B cell (primary cell): ENCODE data around the gene MYH13. TPM values are rescaled to one million over a fixed set of nuclear protein-coding genes. Genes with fewer than 3 reads are reported as not detected.

Experiments
- ATAC-seq: fragments of 200-7000 bp; cut with Tn5 transposase; one replicate; pipeline ENCODE4 v1.10.0; 2021; ENCODE audit warnings: low read depth, mild to moderate bottlenecking, moderate number of reproducible peaks, moderate library complexity
- CTCF ChIA-PET: fragments of 350-600 bp; sonication (Branson Sonifier 250); formaldehyde crosslinking; loops from one replicate; lab custom pipeline; 2021; ENCODE audit warnings: antibody characterized with exemption, inconsistent platforms; lab: Charles Lee
- POLR2A ChIA-PET: fragments of 350-600 bp; sonication (Branson Sonifier 250); formaldehyde crosslinking; loops from one replicate; lab custom pipeline; 2021; ENCODE audit warnings: antibody characterized with exemption; lab: Charles Lee
- DNase-seq: peaks from one replicate; pipeline ENCODE4 v3.0.0; 2013
- H2AFZ ChIP-seq: 2 replicates; pipeline ENCODE4 v1.6.1; 2012; ENCODE audit warnings: mild to moderate bottlenecking, low read depth, low read length; ENCODE audit not compliant: insufficient read depth, poor library complexity, severe bottlenecking
- H3K27ac ChIP-seq, 2 donors: 1 replicate in 1 of 2; 2 replicates in 1 of 2; pipeline ENCODE4 v1.5.1; 2012 to 2013; ENCODE audit warnings: low read length in 2 of 2, mild to moderate bottlenecking in 2 of 2, moderate library complexity in 1 of 2
- H3K27me3 ChIP-seq, 4 experiments: fragments of 200-600 bp in 1 of 4; sonication (generic) in 1 of 4; replicated peaks in 1 of 4; 1 replicate in 2 of 4; 2 replicates in 2 of 4; pipeline versions ENCODE4 v1.6.1 to v1.7.0; 2013 to 2016; ENCODE audit warnings: low read length in 3 of 4, mild to moderate bottlenecking in 2 of 4, mixed read lengths in 1 of 4, moderate library complexity in 1 of 4; ENCODE audit not compliant: insufficient read depth in 4 of 4, control insufficient read depth in 3 of 4; ENCODE audit errors: control extremely low read depth in 1 of 4
- H3K36me3 ChIP-seq, 2 experiments: replicated peaks in 1 of 2; 1 replicate in 1 of 2; 2 replicates in 1 of 2; pipeline versions ENCODE4 v1.6.1 to v1.7.1; 2013; ENCODE audit warnings: low read length in 1 of 2; ENCODE audit not compliant: insufficient read depth in 2 of 2, control insufficient read depth in 1 of 2; ENCODE audit errors: control extremely low read depth in 1 of 2, extremely low read depth in 1 of 2
- H3K4me1 ChIP-seq, 2 donors: fragments of 200-600 bp in 1 of 2; sonication (generic) in 1 of 2; 1 replicate in 1 of 2; 2 replicates in 1 of 2; pipeline versions ENCODE4 v1.5.1 to v1.6.1; 2013 to 2017; ENCODE audit warnings: low read length in 2 of 2; ENCODE audit not compliant: control insufficient read depth in 2 of 2, insufficient read depth in 2 of 2
- H3K4me2 ChIP-seq: replicated peaks from 2 replicates; pipeline ENCODE3; 2012; ENCODE audit warnings: mild to moderate bottlenecking, low read depth, low read length; ENCODE audit not compliant: poor library complexity, severe bottlenecking
- H3K4me3 ChIP-seq, 5 experiments: fragments of 200-600 bp in 1 of 5; sonication (generic) in 1 of 5; 1 replicate in 3 of 5; 2 replicates in 2 of 5; pipeline versions ENCODE4 v1.5.1 to v1.7.0; 2011 to 2016; ENCODE audit warnings: low read length in 4 of 5, mild to moderate bottlenecking in 4 of 5, low read depth in 2 of 5, control low read depth in 1 of 5, moderate library complexity in 1 of 5; ENCODE audit not compliant: insufficient read depth in 1 of 5; ENCODE audit errors: control extremely low read depth in 1 of 5, extremely low read depth in 1 of 5
- H3K79me2 ChIP-seq: fragments of 200-600 bp; sonication (generic); one replicate; pipeline ENCODE4 v1.6.0; 2016; ENCODE audit warnings: low read length; ENCODE audit not compliant: control insufficient read depth, insufficient read depth
- H3K9ac ChIP-seq: fragments of 200-600 bp; sonication (generic); 2 replicates; pipeline ENCODE4 v1.6.1; 2017; ENCODE audit warnings: mild to moderate bottlenecking, low read length, moderate library complexity
- H3K9me3 ChIP-seq, 3 donors: one replicate each; pipeline versions ENCODE4 v1.6.1 to v1.7.1; 2013; ENCODE audit warnings: low read length in 2 of 3; ENCODE audit not compliant: control insufficient read depth in 2 of 3, insufficient read depth in 1 of 3; ENCODE audit errors: control extremely low read depth in 1 of 3
- H4K20me1 ChIP-seq: 2 replicates; pipeline ENCODE4 v1.6.0; 2012; ENCODE audit warnings: mild to moderate bottlenecking, low read length; ENCODE audit not compliant: insufficient read depth, control insufficient read depth, poor library complexity, severe bottlenecking
- H3K27ac Mint-ChIP-seq: one replicate; pipeline ENCODE4 v1.8.0; 2021; ENCODE audit warnings: mixed read lengths
- H3K27me3 Mint-ChIP-seq: one replicate; pipeline ENCODE4 v1.8.0; 2021; ENCODE audit warnings: mixed read lengths
- H3K4me1 Mint-ChIP-seq: one replicate; pipeline ENCODE4 v1.8.0; 2021; ENCODE audit warnings: mixed read lengths
- H3K4me3 Mint-ChIP-seq: one replicate; pipeline ENCODE4 v1.8.0; 2021; ENCODE audit warnings: mixed read lengths
- H3K9me3 Mint-ChIP-seq: one replicate; pipeline ENCODE4 v1.8.0; 2022; ENCODE audit warnings: mixed read lengths; ENCODE audit not compliant: insufficient read depth
- EZH2 ChIP-seq: IDR thresholded peaks from 2 replicates; pipeline ENCODE4 v1.6.1; 2012; ENCODE audit warnings: borderline replicate concordance, low read depth, mild to moderate bottlenecking, moderate library complexity, low read length; ENCODE audit not compliant: insufficient read depth, poor library complexity, severe bottlenecking
- WGBS: methylation state at CpG from one replicate; pipeline ENCODE4 v1.1.5; 2013; ENCODE audit warnings: missing lambda C conversion rate; ENCODE audit not compliant: insufficient coverage; 5-methylcytosine and 5-hydroxymethylcytosine counted together
- intact Hi-C: fragments of 100-400 bp; cut with micrococcal nuclease; formaldehyde crosslinking; loops from one replicate; pipeline ENCODE4 v1.10.0; 2022
- polyA plus RNA-seq: library from polyadenylated mRNA; depleted of rRNA; stranded (reverse); fragments of >200 nt; gene quantifications from 2 replicates; pipeline ENCODE4 v1.2.3, GENCODE V29; 2012
- total RNA-seq, 2 donors: library from RNA; stranded (reverse); fragments of 120-200 nt in 1 of 2; gene quantifications; 1 replicate in 1 of 2; 2 replicates in 1 of 2; pipeline versions ENCODE4 v1.2.3 to v1.2.4, GENCODE V29; 2013 to 2022
- TF ChIP-seq, protein P1 (sequence below): fragments of 200-600 bp; IDR thresholded peaks from one replicate; pipeline ENCODE4 v1.8.0; 2022; ENCODE audit warnings: antibody characterized with exemption, mild to moderate bottlenecking

Gene MYH13
- total and polyA plus RNA-seq, 2 donors (not counting 1 experiment from before 2014, with no cell fraction given), result not detected

DNA sequence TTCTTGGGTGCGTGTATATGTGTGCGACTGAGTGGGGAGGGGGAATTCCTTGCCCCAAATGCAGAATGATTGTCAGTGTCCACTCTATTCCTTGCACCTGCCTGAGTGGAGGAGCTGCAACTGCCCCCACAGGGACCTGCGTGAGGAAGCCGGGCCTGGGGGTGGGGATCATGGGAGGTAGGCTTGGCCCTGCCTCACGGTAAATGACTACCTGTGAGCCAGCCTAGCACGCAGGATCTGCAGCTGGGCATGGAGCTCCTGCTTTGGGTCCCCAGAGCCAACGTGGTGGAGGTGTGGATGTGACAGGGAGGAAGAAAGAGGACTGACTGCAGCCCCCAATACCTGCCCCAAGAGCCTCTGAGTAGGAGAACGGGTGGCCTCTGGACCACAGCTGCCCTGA, 97.4 kb downstream of the MYH13 start:
- Mint-ChIP-seq H3K4me3 (no peak overlapping the region), H3K27ac (no peak overlapping the region), H3K9me3 (no peaks in the 10 kb centered on the region), H3K27me3 (peaks cover 28% of the 10 kb centered on the region), H3K4me1 (no peaks in the 10 kb centered on the region)
- Histone ChIP-seq H3K4me1 (no peaks in the 10 kb centered on the region), H4K20me1 (no peaks in the 10 kb centered on the region), H3K79me2 (no peaks in the 10 kb centered on the region), H3K27ac (no peak overlapping the region), H3K9me3 (no peaks in the 10 kb centered on the region), H2AFZ (no peak overlapping the region), H3K4me2 (no peak overlapping the region), H3K9ac (no peak overlapping the region), H3K36me3 (no peaks in the 10 kb centered on the region), H3K27me3 (no peaks in the 10 kb centered on the region), H3K4me3 (no peak overlapping the region)
- POLR2A ChIA-PET, result no interaction called here
- DNase-seq (no peak), ATAC-seq (no peak)
- CTCF ChIA-PET, result no interaction called here
- TF ChIP-seq EZH2, result no peak
- TF ChIP-seq, protein P1, sequence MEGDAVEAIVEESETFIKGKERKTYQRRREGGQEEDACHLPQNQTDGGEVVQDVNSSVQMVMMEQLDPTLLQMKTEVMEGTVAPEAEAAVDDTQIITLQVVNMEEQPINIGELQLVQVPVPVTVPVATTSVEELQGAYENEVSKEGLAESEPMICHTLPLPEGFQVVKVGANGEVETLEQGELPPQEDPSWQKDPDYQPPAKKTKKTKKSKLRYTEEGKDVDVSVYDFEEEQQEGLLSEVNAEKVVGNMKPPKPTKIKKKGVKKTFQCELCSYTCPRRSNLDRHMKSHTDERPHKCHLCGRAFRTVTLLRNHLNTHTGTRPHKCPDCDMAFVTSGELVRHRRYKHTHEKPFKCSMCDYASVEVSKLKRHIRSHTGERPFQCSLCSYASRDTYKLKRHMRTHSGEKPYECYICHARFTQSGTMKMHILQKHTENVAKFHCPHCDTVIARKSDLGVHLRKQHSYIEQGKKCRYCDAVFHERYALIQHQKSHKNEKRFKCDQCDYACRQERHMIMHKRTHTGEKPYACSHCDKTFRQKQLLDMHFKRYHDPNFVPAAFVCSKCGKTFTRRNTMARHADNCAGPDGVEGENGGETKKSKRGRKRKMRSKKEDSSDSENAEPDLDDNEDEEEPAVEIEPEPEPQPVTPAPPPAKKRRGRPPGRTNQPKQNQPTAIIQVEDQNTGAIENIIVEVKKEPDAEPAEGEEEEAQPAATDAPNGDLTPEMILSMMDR, result no peak
- 86% methylated on average over 8 of the region's 8 CpGs for WGBS
- intact Hi-C loops, result no loop called here

GRCh38 chr17:10271106-10271562, 101.7 kb downstream of the MYH13 start:
- POLR2A ChIA-PET, result no interaction called here
- H3K9me3 ChIP-seq, result peaks cover 0 to 4% (median 0%) of the 10 kb centered on the region in 3 donors
- WGBS, result 100% methylated on average over 1 of the region's 3 CpGs

More at GRCh38 chr17:10271106-10271562, 101.7 kb downstream of the MYH13 start:
- TF ChIP-seq, protein P1, result no peak
- no peak for TF ChIP-seq EZH2
- Mint-ChIP-seq H3K27me3 (peaks cover 15% of the 10 kb centered on the region), H3K9me3 (no peaks in the 10 kb centered on the region), H3K27ac (no peak overlapping the region), H3K4me1 (no peaks in the 10 kb centered on the region), H3K4me3 (no peak overlapping the region)
- intact Hi-C loops, result no loop called here
- Histone ChIP-seq H3K36me3 (no peaks in the 10 kb centered on the region), H3K4me1 (no peaks in the 10 kb centered on the region), H3K4me3 (no peak overlapping the region), H3K27ac (no peak overlapping the region), H3K79me2 (no peaks in the 10 kb centered on the region), H4K20me1 (no peaks in the 10 kb centered on the region), H3K27me3 (peaks cover 0 to 2% (median 0%) of the 10 kb centered on the region in 4 experiments), H3K9ac (no peak overlapping the region), H2AFZ (no peak overlapping the region), H3K4me2 (no peak overlapping the region)
- DNase-seq, result no peak
- no peak for ATAC-seq
- CTCF ChIA-PET, result no interaction called here
